Measurements from ENCODE around the gene SUFU.

The SUFU gene

GRCh38 chr10:102619281-102619981 is 115.7 kb downstream of the SUFU start:
- no peak for DNase-seq (ENCODE audit: low read depth)

DNA sequence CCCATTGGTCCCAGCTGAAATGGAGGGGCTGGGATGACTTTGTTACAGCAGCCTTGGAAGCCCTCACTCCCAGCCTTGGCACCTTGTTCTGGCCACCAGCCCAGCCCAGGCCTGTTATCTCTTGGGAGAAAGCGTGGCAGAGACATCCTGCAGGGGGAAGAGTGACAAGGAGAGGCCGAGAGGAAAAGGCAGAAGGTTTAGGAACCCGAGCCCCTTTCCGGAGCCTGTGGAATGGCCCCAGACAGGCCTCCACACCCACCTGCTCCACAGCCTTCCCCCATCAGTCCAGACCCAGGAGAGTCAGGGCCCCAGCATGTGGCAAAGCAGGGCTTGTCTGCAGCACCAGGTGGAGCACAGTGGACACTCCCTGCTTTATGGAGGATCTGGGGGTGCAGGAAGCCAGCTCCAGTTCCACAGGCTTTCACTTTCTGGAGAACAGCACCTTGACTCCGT is 116.4 kb downstream of the SUFU start:
- DNase-seq (ENCODE audit: low read depth): no peak

- DNase-seq (ENCODE audit: low read depth): no peak
Observed at GRCh38 chr10:102620591-102621442, 117.0 kb downstream of the SUFU start.

DNA sequence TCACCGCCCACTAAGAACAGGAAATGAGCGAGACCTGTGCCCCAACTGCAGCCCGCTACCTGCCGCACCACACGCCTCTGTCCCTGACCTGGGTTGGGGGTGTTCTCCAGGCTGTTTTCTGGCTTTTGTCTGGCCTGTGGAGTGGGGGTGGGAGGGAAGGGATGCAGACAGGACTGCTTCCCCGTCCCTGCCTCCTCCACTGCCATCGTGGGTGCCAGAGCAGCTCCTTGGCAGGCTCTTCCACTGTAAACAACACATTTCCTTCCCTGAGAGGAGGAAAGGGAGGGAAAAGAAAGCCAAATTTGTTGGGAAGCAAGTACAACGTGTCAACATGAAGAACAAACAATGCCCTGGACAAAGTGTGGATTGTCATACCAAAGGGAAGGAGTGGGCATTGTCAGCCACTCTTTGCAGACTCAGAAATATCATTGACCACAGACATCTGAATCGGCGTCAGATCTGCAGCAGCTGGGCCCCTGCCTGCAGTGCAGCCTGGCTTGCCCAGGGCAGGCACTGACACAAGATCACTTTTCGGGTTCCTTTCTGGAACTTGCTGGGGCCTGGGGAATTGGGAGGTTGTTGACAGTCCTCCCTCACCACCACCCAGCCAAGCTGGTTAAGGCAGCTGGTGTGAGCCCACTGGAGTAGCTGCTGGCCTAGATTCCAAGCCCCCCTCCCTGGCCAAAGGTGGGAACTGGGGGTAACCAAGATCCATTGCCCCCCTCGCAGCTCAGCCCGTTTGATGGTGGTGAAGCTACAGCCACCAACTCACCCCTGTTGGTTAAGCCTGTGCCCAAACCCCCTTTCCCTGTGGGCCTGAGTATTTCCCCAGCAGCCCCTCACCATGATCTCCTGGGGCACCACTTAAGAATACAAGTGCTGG is 117.9 kb downstream of the SUFU start:
- peak; percentile 27 for DNase-seq (ENCODE audit: low read depth)

DNA sequence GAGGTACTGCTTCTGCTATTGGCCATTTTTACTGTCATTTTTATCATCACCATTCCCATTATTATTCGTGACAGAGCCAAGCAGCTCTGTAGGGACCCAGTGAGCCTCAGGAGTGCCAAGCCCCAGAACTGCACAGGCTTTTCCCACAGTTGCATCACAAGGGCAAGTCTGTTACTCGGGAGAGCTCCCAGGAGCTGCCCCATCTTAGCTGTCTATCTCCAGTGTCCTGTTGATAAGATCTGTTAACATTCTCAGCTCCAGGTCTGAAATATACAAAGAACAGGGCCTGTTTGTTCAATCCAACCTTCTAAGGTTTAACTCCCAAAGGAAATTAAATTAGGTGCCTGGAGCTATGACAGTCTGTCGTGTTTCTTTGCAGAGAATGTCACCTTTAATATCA is 120.3 kb downstream of the SUFU start:
- DNase-seq (ENCODE audit: low read depth): no peak

DNA sequence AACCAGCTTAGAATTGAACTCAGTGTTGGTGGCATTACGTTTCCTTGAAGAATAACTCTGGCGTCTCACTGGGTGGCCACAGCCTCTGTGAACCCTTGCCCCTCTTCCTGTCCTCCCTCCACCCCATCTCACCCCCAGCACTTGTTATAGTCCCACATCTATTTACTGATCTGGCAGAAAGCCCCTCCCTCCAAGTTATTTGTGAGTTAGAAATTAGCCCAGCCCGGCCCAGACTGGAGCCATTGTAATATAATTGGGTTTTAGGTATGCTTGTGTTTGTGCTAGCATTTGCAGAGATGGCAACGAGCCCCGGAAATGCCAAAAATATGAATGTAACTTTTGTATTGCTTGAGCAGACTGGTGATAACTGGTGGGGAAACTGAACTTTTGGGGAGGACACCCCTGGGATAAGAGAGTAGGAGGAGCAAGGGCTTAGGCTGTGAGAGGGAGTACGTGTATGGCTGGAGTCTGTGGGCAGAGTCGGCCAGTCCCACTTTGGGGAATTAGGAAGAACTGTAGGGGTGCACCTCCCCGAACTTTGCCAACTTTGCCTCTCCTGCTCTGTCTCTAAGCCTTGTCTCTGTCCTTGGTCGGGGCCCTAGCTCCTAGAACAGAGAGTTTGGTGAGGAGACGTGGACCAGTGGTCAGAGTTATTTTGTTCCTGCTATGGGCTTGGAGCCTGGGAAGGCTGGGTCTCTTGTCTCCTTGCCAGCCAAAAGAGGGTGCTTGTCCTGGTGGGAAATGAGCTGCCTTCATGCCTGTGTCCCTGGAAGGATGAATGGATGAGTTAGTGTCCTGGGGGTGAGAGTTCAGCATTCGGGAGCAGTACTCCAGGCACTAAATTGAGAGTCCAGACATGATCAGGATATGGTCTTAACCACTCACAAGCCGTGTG is 121.2 kb downstream of the SUFU start:
- no peak for DNase-seq (ENCODE audit: low read depth)

GRCh38 chr10:102626026-102626685 is 122.4 kb downstream of the SUFU start:
- DNase-seq (ENCODE audit: low read depth): no peak

DNA sequence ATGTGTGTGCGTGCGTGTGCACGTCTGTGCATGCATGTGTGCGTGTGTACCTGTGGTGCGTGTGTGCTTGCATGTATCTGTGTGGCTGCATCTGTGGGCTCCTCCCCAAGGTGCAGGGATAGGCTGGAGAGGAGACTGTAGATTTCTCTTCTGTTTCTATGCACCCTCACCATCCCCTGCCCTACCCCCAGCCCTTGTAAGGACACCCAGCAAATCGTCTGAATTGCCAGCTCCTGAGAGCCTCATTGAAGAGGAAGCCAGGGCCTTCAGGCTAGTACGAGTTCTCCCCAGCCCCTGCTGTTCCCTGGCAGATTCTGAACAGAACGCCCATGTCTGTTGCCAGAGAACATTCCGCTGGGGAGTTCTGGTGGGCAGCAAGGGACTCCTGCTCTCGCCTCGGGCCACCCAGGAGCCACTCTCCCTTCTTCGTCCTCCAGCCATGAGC is 123.5 kb downstream of the SUFU start:
- no peak for DNase-seq (ENCODE audit: low read depth)

DNA sequence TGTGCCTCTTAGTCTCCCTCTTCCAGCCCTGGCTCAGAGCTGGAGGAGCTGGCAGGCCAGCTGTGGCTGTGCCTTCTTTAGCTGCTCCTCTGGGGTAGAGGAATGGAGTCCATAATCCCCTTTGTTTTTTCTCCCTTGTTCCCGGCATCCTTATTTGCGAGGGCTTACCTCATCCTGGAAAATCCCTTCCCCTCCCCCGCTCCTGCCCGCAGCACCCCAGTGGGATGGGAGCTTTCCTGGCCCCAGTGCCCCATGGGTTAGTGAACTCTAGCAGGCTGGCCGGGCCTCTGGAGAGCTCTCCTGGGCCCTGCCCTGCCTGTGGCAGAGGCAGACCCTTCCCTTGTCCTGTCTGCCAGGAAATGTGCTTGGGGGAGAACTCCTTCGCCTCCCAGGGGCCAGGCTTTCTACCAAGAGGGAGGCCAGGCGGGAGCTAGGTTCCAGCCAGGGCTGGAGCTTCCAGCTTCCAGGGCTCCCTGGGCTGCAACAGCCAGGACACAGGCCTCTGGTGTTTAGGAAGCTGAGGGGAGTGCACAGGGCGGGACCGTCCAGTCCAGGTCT is 124.0 kb downstream of the SUFU start:
- peak; percentile 80 for DNase-seq (ENCODE audit: low read depth)

- peak; percentile 51 for DNase-seq (ENCODE audit: low read depth)
Observed at GRCh38 chr10:102628451-102628911, 124.7 kb downstream of the SUFU start.

- DNase-seq (ENCODE audit: low read depth): peak; percentile 97
Observed at GRCh38 chr10:102629661-102630614, 126.2 kb downstream of the SUFU start.

GRCh38 chr10:102630663-102631062 is 126.9 kb downstream of the SUFU start:
- DNase-seq (ENCODE audit: low read depth): no peak

- no peak for DNase-seq (ENCODE audit: low read depth)
Observed at GRCh38 chr10:102631525-102632393, 128.0 kb downstream of the SUFU start.

DNA sequence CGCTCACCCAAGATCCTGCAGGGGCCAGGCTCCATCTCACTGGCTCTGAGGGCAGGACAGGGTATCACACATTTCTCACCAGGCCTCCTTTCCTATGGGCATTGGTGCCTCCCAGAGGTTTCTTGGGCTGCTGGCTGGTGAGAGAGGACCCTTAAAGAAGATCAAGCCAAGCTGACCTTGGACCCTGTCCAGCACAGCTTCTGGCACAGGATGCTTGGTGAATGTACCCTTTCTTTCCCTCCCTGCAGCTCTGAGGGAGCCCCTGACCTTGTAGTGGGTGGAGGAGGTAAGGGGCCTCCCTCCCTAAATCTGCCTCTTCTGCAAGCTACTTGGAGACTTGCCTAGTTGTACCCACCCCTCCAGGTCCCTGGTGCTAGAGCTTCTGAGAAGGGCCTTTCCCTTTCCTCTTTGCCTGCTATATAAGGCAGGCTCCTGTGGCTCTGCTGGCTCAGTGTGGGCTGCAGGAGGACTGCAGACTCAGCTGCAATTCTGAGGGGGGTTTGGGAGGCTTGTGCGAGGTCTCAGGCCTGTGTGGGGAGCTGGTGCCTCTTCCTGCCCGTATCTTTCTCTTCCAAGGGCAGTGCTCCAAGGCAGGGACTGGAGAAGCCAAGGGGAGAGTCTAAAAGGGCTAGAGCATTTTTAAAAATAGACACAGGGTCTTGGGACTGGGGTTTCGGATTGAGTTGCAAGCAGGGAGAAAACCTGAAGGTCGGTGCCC is 128.8 kb downstream of the SUFU start:
- DNase-seq (ENCODE audit: low read depth): peak; percentile 63

GRCh38 chr10:102633287-102633686 is 129.5 kb downstream of the SUFU start:
- DNase-seq (ENCODE audit: low read depth): peak; percentile 88

GRCh38 chr10:102633848-102634247 is 130.1 kb downstream of the SUFU start:
- DNase-seq (ENCODE audit: low read depth): no peak

DNA sequence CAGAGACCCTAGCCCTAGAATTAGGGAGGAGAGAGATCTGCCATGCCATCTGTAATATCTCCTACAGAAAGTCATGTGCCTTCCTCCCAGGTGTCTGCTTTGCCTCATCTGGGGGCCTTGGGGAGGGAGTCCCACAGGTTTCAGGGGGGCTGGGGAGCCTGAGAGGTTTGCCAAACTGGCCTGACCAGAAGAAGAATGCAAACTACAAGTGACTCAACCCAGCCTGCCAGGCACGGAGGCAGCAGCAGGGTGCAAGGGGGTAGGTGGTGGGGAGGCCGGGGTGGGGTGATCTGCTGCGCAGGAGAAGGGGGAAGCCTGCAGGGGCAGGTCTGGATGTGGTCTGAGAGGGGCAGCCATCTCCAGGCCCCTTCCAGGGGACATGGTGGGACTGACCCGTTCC is 130.9 kb downstream of the SUFU start:
- DNase-seq (ENCODE audit: low read depth): peak; percentile 24

Measured in EH (cell line).